Prostate gland (tissue), 2 donors: Measurements from ENCODE around the gene SWAP70. TPM values are rescaled to one million over a fixed set of nuclear protein-coding genes. Genes with fewer than 3 reads are reported as not detected.

Experiments
- DNase-seq: peaks from one replicate; pipeline ENCODE4 v3.0.0-alpha.2; 2019; ENCODE audit warnings: low spot score
- H3K27ac ChIP-seq, 2 donors: fragments of 200-600 bp; sonication (generic); 2 replicates each; pipeline ENCODE4 v1.5.1; 2017 to 2019
- H3K27me3 ChIP-seq: fragments of 200-600 bp; sonication (generic); replicated peaks from 2 replicates; pipeline ENCODE4 v1.5.1; 2019; ENCODE audit not compliant: insufficient read depth
- H3K36me3 ChIP-seq, 2 donors: fragments of 200-600 bp; sonication (generic); 1 replicate in 1 of 2; 2 replicates in 1 of 2; pipeline versions ENCODE4 v1.5.1 to v1.8.1; 2017 to 2019
- H3K4me1 ChIP-seq: fragments of 200-600 bp; sonication (generic); replicated peaks from 2 replicates; pipeline ENCODE4 v1.5.1; 2019
- H3K4me3 ChIP-seq, 2 donors: fragments of 200-600 bp; sonication (generic); 2 replicates each; pipeline ENCODE4 v1.5.1; 2017 to 2019
- H3K9me3 ChIP-seq: fragments of 200-600 bp; sonication (generic); 2 replicates; pipeline ENCODE4 v1.5.1; 2017
- CTCF ChIP-seq, 4 experiments: fragments of 200-600 bp in 2 of 4; fragments of 450-650 bp in 2 of 4; sonication (generic) in 2 of 4; IDR thresholded peaks; 1 replicate in 3 of 4; 2 replicates in 1 of 4; pipeline ENCODE4 v1.5.1; 2016 to 2019; ENCODE audit warnings: antibody characterized with exemption in 4 of 4, mild to moderate bottlenecking in 2 of 4, moderate library complexity in 2 of 4
- POLR2A ChIP-seq: fragments of 450-650 bp; IDR thresholded peaks from one replicate; pipeline ENCODE4 v1.6.1; 2016; ENCODE audit warnings: antibody characterized with exemption, mild to moderate bottlenecking
- POLR2AphosphoS5 ChIP-seq: sonication (generic); formaldehyde crosslinking; IDR thresholded peaks from one replicate; pipeline ENCODE4 v1.6.1; 2017; ENCODE audit warnings: antibody characterized with exemption
- WGBS: methylation state at CpG from one replicate; pipeline ENCODE4 v1.1.5; 2018; 5-methylcytosine and 5-hydroxymethylcytosine counted together
- intact Hi-C: fragments of 100-400 bp; cut with DNase I; formaldehyde crosslinking; loops from one replicate; pipeline ENCODE4 v1.14.2; 2022
- total RNA-seq, 2 donors: library from RNA; depleted of rRNA; stranded (reverse); fragments of >200 nt; gene quantifications; one replicate each; pipeline ENCODE4 v1.1.0, GENCODE V29; 2016

The SWAP70 gene
- total RNA-seq, 2 donors from 2014 or later = 20.8 to 25.2 TPM

- Histone ChIP-seq H3K4me1 (no peaks in the 10 kb centered on the region), H3K27me3 (no peaks in the 10 kb centered on the region), H3K36me3 (no peaks in the 10 kb centered on the region), H3K9me3 (no peaks in the 10 kb centered on the region), H3K27ac (peak overlapping the region; percentile 15 to 35), H3K4me3 (no peak overlapping the region)
- no peak for TF ChIP-seq POLR2A
- TF ChIP-seq POLR2AphosphoS5 = no peak
- no peak for TF ChIP-seq CTCF (IDR thresholded peaks at IDR 0.05)
- no peak for DNase-seq
- intact Hi-C loops = no loop called here
- WGBS = 35% methylated on average over 4 of the region's 4 CpGs
These were observed 55.9 kb downstream of the SWAP70 start for GRCh38 chr11:9719566-9720289.

GRCh38 chr11:9720290-9720630, 56.4 kb downstream of the SWAP70 start:
- WGBS = 77% methylated on average over 5 of the region's 5 CpGs
- no peaks in the 10 kb centered on the region for H3K27me3 ChIP-seq
- H3K4me1 ChIP-seq = no peaks in the 10 kb centered on the region
- no peak overlapping the region for H3K4me3 ChIP-seq
- no peaks in the 10 kb centered on the region for H3K36me3 ChIP-seq
- intact Hi-C loops = no loop called here
- no peak for DNase-seq
- no peak for TF ChIP-seq POLR2A
- no peak for TF ChIP-seq POLR2AphosphoS5
- no peak for TF ChIP-seq CTCF (IDR thresholded peaks at IDR 0.05)
- H3K9me3 ChIP-seq = no peaks in the 10 kb centered on the region
- H3K27ac ChIP-seq = peak overlapping the region in 1 of 2 donors; percentile 21

GRCh38 chr11:9722023-9722422, 58.1 kb downstream of the SWAP70 start:
- H3K4me3 ChIP-seq = no peak overlapping the region
- no peak for DNase-seq
- 91% methylated on average over 4 of the region's 4 CpGs for WGBS
- TF ChIP-seq CTCF (IDR thresholded peaks at IDR 0.05) = no peak
- TF ChIP-seq POLR2AphosphoS5 = no peak
- no peak for TF ChIP-seq POLR2A
- H3K36me3 ChIP-seq = no peaks in the 10 kb centered on the region
- no peaks in the 10 kb centered on the region for H3K9me3 ChIP-seq
- no peak overlapping the region for H3K27ac ChIP-seq
- H3K4me1 ChIP-seq = no peaks in the 10 kb centered on the region
- intact Hi-C loops = no loop called here
- H3K27me3 ChIP-seq = no peaks in the 10 kb centered on the region

- WGBS = 93% methylated on average over 2 of the region's 2 CpGs
- no peak overlapping the region for H3K27ac ChIP-seq
- H3K9me3 ChIP-seq = no peaks in the 10 kb centered on the region
- TF ChIP-seq POLR2AphosphoS5 = no peak
- no peak for TF ChIP-seq CTCF (IDR thresholded peaks at IDR 0.05)
- no peak for TF ChIP-seq POLR2A
- H3K36me3 ChIP-seq = no peaks in the 10 kb centered on the region
- H3K4me1 ChIP-seq = no peaks in the 10 kb centered on the region
- DNase-seq = no peak
- no peak overlapping the region for H3K4me3 ChIP-seq
- no peaks in the 10 kb centered on the region for H3K27me3 ChIP-seq
- intact Hi-C loops = no loop called here
These were observed 59.0 kb downstream of the SWAP70 start for GRCh38 chr11:9722893-9723292.

GRCh38 chr11:9726321-9727022, 62.6 kb downstream of the SWAP70 start:
- Histone ChIP-seq H3K27me3 (no peaks in the 10 kb centered on the region), H3K4me1 (no peaks in the 10 kb centered on the region), H3K36me3 (no peaks in the 10 kb centered on the region), H3K4me3 (no peak overlapping the region), H3K27ac (no peak overlapping the region), H3K9me3 (no peaks in the 10 kb centered on the region)
- intact Hi-C loops = no loop called here
- 86% methylated on average over 3 of the region's 3 CpGs for WGBS
- no peak for DNase-seq
- no peak for TF ChIP-seq POLR2AphosphoS5
